ENCODE results near the gene DMAC2. TPM values are rescaled to one million over a fixed set of nuclear protein-coding genes. Genes with fewer than 3 reads are reported as not detected.
A peak's percentile ranks its signal among the peaks of the same experiment; 100 is the strongest.

Gene DMAC2
- total and polyA plus RNA-seq, 2 of the 13 experiments (the other 11 are each of a cell fraction or from before 2014, with no cell fraction given), result 39.0 to 66.0 TPM

- TF ChIP-seq PAXIP1 (CRISPR knock-in tag; conservative IDR thresholded peaks at IDR 0.05) (peak; percentile 48), THRA (CRISPR knock-in tag; IDR thresholded peaks at IDR 0.05; ENCODE audit: borderline replicate concordance) (no peak), MTF2 (CRISPR knock-in tag; IDR thresholded peaks at IDR 0.05; ENCODE audit: borderline replicate concordance) (no peak), ZNF724P (CRISPR knock-in tag; IDR thresholded peaks at IDR 0.05; ENCODE audit: borderline replicate concordance) (no peak), RFX1 (IDR thresholded peaks at IDR 0.05) (no peak), ZNF615 (CRISPR knock-in tag; IDR thresholded peaks at IDR 0.05; ENCODE audit: borderline replicate concordance) (no peak), LBX2 (CRISPR knock-in tag; IDR thresholded peaks at IDR 0.05; ENCODE audit: borderline replicate concordance) (no peak), PAF1 (CRISPR knock-in tag; IDR thresholded peaks at IDR 0.05) (no peak), SP2 (CRISPR knock-in tag; IDR thresholded peaks at IDR 0.05) (no peak), CENPX (CRISPR knock-in tag; IDR thresholded peaks at IDR 0.05) (no peak), YEATS2 (CRISPR knock-in tag; IDR thresholded peaks at IDR 0.05; ENCODE audit: borderline replicate concordance) (no peak), POLR2G (IDR thresholded peaks at IDR 0.05; ENCODE audit: low read depth, low read length) (peak; percentile 76), KAT8 (CRISPR knock-in tag; IDR thresholded peaks at IDR 0.05) (0 out of 2 replicates have a peak, but pooled peaks have one; percentile 33), CEBPZ (IDR thresholded peaks at IDR 0.05; ENCODE audit: low read length) (no peak), ZNF12 (CRISPR knock-in tag; IDR thresholded peaks at IDR 0.05) (no peak), HNF1B (CRISPR knock-in tag; IDR thresholded peaks at IDR 0.05) (no peak), ZNF850 (CRISPR knock-in tag; conservative IDR thresholded peaks at IDR 0.05) (no peak), ZNF10 (CRISPR knock-in tag; IDR thresholded peaks at IDR 0.05; ENCODE audit: borderline replicate concordance, low read depth) (no peak), ZNF256 (CRISPR knock-in tag; conservative IDR thresholded peaks at IDR 0.05) (no peak), ZNF607 (CRISPR knock-in tag; IDR thresholded peaks at IDR 0.05; ENCODE audit: borderline replicate concordance) (no peak)
Measured at GRCh38 chr19:41426952-41427646, 12.6 kb downstream of the DMAC2 start, which contains the start of gene B3GNT8 (continued).

All from HepG2 (cell line).